H9 (cell line): ENCODE measurements around the gene PROSER1. TPM values are rescaled to one million over a fixed set of nuclear protein-coding genes. Genes with fewer than 3 reads are reported as not detected.
A peak's percentile ranks its signal among the peaks of the same experiment; 100 is the strongest.

ENCODE experiments used
- DNase-seq: peaks from one replicate; pipeline ENCODE4 v3.0.0-alpha.2; 2017
- H2AFZ ChIP-seq: one replicate; pipeline ENCODE4 v1.6.1; 2013; ENCODE audit warnings: mild to moderate bottlenecking, low read length, control low read depth, moderate library complexity
- H2AK5ac ChIP-seq: 2 replicates; pipeline ENCODE4 v1.6.1; 2013; ENCODE audit warnings: low read length, control low read depth, mixed read lengths; ENCODE audit not compliant: insufficient read length
- H2BK120ac ChIP-seq: one replicate; pipeline ENCODE4 v1.6.1; 2013; ENCODE audit warnings: low read depth, mild to moderate bottlenecking, low read length, control low read depth, inconsistent platforms; ENCODE audit not compliant: poor library complexity, severe bottlenecking
- H2BK12ac ChIP-seq: 2 replicates; pipeline ENCODE4 v1.6.1; 2013; ENCODE audit warnings: low read length, control low read depth, mixed read lengths, low read depth; ENCODE audit not compliant: insufficient read length
- H2BK15ac ChIP-seq: 2 replicates; pipeline ENCODE4 v1.6.1; 2013; ENCODE audit warnings: low read depth, low read length, control low read depth
- H2BK20ac ChIP-seq: one replicate; pipeline ENCODE4 v1.6.1; 2013; ENCODE audit warnings: low read depth, mild to moderate bottlenecking, low read length, control low read depth, inconsistent platforms; ENCODE audit not compliant: poor library complexity, severe bottlenecking
- H2BK5ac ChIP-seq: 2 replicates; pipeline ENCODE4 v1.6.1; 2013; ENCODE audit warnings: low read length, control low read depth, mixed read lengths; ENCODE audit not compliant: insufficient read length
- H3K14ac ChIP-seq: 2 replicates; pipeline ENCODE4 v1.6.1; 2013; ENCODE audit warnings: low read length, control low read depth; ENCODE audit not compliant: insufficient read depth
- H3K18ac ChIP-seq: 2 replicates; pipeline ENCODE4 v1.6.1; 2013; ENCODE audit warnings: low read depth, mild to moderate bottlenecking, mixed read lengths, low read length, control low read depth; ENCODE audit not compliant: insufficient read length
- H3K23ac ChIP-seq: 2 replicates; pipeline ENCODE4 v1.6.1; 2013; ENCODE audit warnings: low read length, control low read depth, mixed read lengths, low read depth; ENCODE audit not compliant: insufficient read length
- H3K23me2 ChIP-seq: 2 replicates; pipeline ENCODE4 v1.6.1; 2013; ENCODE audit warnings: low read depth, mild to moderate bottlenecking, mixed read lengths, low read length, control low read depth; ENCODE audit not compliant: insufficient read length, poor library complexity, severe bottlenecking
- H3K27ac ChIP-seq: 2 replicates; pipeline ENCODE4 v1.5.1; 2013; ENCODE audit warnings: low read length, control low read depth, mixed read lengths, low read depth; ENCODE audit not compliant: insufficient read length
- H3K27me3 ChIP-seq: 2 replicates; pipeline ENCODE4 v1.6.1; 2013; ENCODE audit warnings: low read length, control low read depth, inconsistent platforms; ENCODE audit not compliant: insufficient read depth
- H3K4ac ChIP-seq: 2 replicates; pipeline ENCODE4 v1.6.1; 2013; ENCODE audit warnings: low read depth, mild to moderate bottlenecking, control low read depth, inconsistent platforms, low read length, moderate library complexity
- H3K4me1 ChIP-seq: 2 replicates; pipeline ENCODE4 v1.6.1; 2013; ENCODE audit warnings: low read length, control low read depth, inconsistent platforms; ENCODE audit not compliant: insufficient read depth
- H3K4me2 ChIP-seq: 2 replicates; pipeline ENCODE4 v1.6.1; 2013; ENCODE audit warnings: low read length, control low read depth, mixed read lengths; ENCODE audit not compliant: insufficient read length, insufficient read depth
- H3K56ac ChIP-seq: 2 replicates; pipeline ENCODE4 v1.6.1; 2013; ENCODE audit warnings: low read depth, mild to moderate bottlenecking, mixed read lengths, low read length, control low read depth; ENCODE audit not compliant: insufficient read length
- H3K79me1 ChIP-seq: 2 replicates; pipeline ENCODE4 v1.6.1; 2013; ENCODE audit warnings: low read depth, mild to moderate bottlenecking, moderate library complexity, low read length, control low read depth, inconsistent platforms; ENCODE audit not compliant: insufficient read depth, poor library complexity, severe bottlenecking
- H3K79me2 ChIP-seq: 2 replicates; pipeline ENCODE4 v1.6.1; 2013; ENCODE audit warnings: low read length, control low read depth, inconsistent platforms; ENCODE audit not compliant: insufficient read depth
- H3K9ac ChIP-seq: 2 replicates; pipeline ENCODE4 v1.6.1; 2013; ENCODE audit warnings: low read length, control low read depth, mixed read lengths; ENCODE audit not compliant: insufficient read length; ENCODE audit errors: extremely low read depth
- H3K9me3 ChIP-seq: one replicate; pipeline ENCODE4 v1.6.1; 2013; ENCODE audit warnings: low read depth, low read length, inconsistent platforms; ENCODE audit not compliant: control insufficient read depth
- H3T11ph ChIP-seq: one replicate; pipeline ENCODE4 v1.6.1; 2013; ENCODE audit warnings: mild to moderate bottlenecking, low read length, control low read depth, inconsistent platforms
- H4K20me1 ChIP-seq: one replicate; pipeline ENCODE4 v1.6.1; 2013; ENCODE audit not compliant: control insufficient read depth, insufficient read length, insufficient read depth
- H4K5ac ChIP-seq: 2 replicates; pipeline ENCODE4 v1.6.1; 2013; ENCODE audit warnings: low read depth, mild to moderate bottlenecking, mixed read lengths, low read length, control low read depth; ENCODE audit not compliant: insufficient read length
- H4K8ac ChIP-seq: replicated peaks from 2 replicates; pipeline ENCODE4 v1.6.1; 2013; ENCODE audit warnings: low read length, control low read depth, mixed read lengths, low read depth; ENCODE audit not compliant: insufficient read length
- H4K91ac ChIP-seq: 2 replicates; pipeline ENCODE4 v1.6.1; 2013; ENCODE audit warnings: low read depth, mild to moderate bottlenecking, moderate library complexity, mixed read lengths, low read length, control low read depth; ENCODE audit not compliant: insufficient read length
- H3K27ac Mint-ChIP-seq, 3 experiments: 2 replicates in 2 of 3; 3 replicates in 1 of 3; pipeline ENCODE4 v1.8.0; 2020 to 2021; ENCODE audit warnings: mixed read lengths in 3 of 3, mild to moderate bottlenecking in 1 of 3, moderate library complexity in 1 of 3
- H3K27me3 Mint-ChIP-seq: 2 replicates; pipeline ENCODE4 v1.8.0; 2021; ENCODE audit warnings: low read depth, mild to moderate bottlenecking, moderate library complexity, mixed read lengths
- H3K36me3 Mint-ChIP-seq, 3 experiments: 2 replicates in 2 of 3; 3 replicates in 1 of 3; pipeline ENCODE4 v1.8.0; 2020 to 2021; ENCODE audit warnings: low read depth in 3 of 3, mixed read lengths in 3 of 3; ENCODE audit not compliant: insufficient read depth in 1 of 3
- H3K4me1 Mint-ChIP-seq, 2 experiments: 2 replicates each; pipeline ENCODE4 v1.8.0; 2020; ENCODE audit warnings: mixed read lengths in 2 of 2
- H3K4me3 Mint-ChIP-seq, 2 experiments: 2 replicates in 1 of 2; 3 replicates in 1 of 2; pipeline ENCODE4 v1.8.0; 2020 to 2021; ENCODE audit warnings: mild to moderate bottlenecking in 2 of 2, mixed read lengths in 2 of 2, moderate library complexity in 1 of 2
- H3K9me3 Mint-ChIP-seq, 2 experiments: 2 replicates in 1 of 2; 3 replicates in 1 of 2; pipeline ENCODE4 v1.8.0; 2020; ENCODE audit warnings: mild to moderate bottlenecking in 2 of 2, mixed read lengths in 2 of 2, moderate library complexity in 1 of 2
- WGBS: extraction: QIAGEN DNeasy Blood & Tissue Kit; methylation state at CpG from one replicate; pipeline ENCODE4 v1.1.7; 2013; ENCODE audit warnings: missing lambda C conversion rate, low lambda C conversion rate, mixed read lengths; ENCODE audit not compliant: insufficient read length; ENCODE audit errors: extremely low coverage; 5-methylcytosine and 5-hydroxymethylcytosine counted together
- total RNA-seq: library from RNA; stranded (reverse); gene quantifications from 2 replicates; pipeline ENCODE4 v1.2.1, GENCODE V29; 2021
- TF ChIP-seq, protein P1 (sequence below): fragments of 200-600 bp; sonication (generic); conservative IDR thresholded peaks from 3 replicates; pipeline ENCODE4 v1.8.0; 2021; ENCODE audit warnings: antibody characterized with exemption, mild to moderate bottlenecking

Gene PROSER1
- total RNA-seq, 1 experiment from 2014 or later, result 84.6 TPM

DNA sequence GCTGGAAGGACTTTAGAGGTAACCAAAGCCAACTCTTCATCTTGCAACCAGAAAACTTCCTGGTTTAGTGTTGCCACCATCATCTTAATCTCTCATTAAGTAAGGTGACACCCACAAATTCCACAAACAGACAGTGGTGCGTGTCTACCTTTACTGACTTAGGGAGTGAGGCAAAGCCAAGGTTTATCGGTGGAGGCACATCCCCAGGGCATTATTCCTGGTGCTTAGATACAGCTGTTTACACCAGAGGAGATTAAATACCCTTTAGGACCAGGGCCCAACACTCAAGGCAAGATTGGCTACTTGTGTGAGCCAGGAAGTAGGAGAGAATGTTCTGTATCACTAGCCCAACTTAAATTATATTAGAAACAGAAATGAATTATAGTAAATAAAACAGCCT, 56.8 kb downstream of the PROSER1 start:
- peak overlapping the region in 1 of 3 experiments; percentile 69; a peak in 4 of 7 replicates for H3K27ac Mint-ChIP-seq

More for the DNA sequence above, 56.8 kb downstream of the PROSER1 start:
- Histone ChIP-seq H3K23ac (no peak overlapping the region), H2BK20ac (no peak overlapping the region), H2BK12ac (no peak overlapping the region), H2BK5ac (no peak overlapping the region), H4K8ac (no peak overlapping the region), H3K27me3 (no peaks in the 10 kb centered on the region), H3K56ac (no peak overlapping the region), H3K27ac (no peak overlapping the region), H3K4me2 (no peak overlapping the region), H2BK15ac (no peak overlapping the region), H2AK5ac (no peak overlapping the region), H3K4me1 (peaks cover 9% of the 10 kb centered on the region; the same call in 1 of the 2 replicates), H3K14ac (no peak overlapping the region; the same call in 1 of the 2 replicates), H3K23me2 (no peaks in the 10 kb centered on the region), H3K79me1 (no peaks in the 10 kb centered on the region), H4K5ac (no peak overlapping the region), H4K91ac (no peak overlapping the region), H3K9me3 (no peaks in the 10 kb centered on the region), H3T11ph (no peak overlapping the region), H3K79me2 (no peaks in the 10 kb centered on the region), H2AFZ (no peak overlapping the region), H3K18ac (no peak overlapping the region), H3K4ac (no peak overlapping the region), H3K9ac (no peak overlapping the region), H2BK120ac (no peak overlapping the region), H4K20me1 (no peaks in the 10 kb centered on the region)
- H3K36me3 Mint-ChIP-seq, result peaks cover 0 to 13% (median 7%) of the 10 kb centered on the region in 3 experiments
- peaks cover 5 to 20% of the 10 kb centered on the region in 2 experiments for H3K9me3 Mint-ChIP-seq
- no peak overlapping the region for H3K4me3 Mint-ChIP-seq
- DNase-seq, result no peak
- no CpG with 5 or more reads among the region's 2 CpGs for WGBS
- no peaks in the 10 kb centered on the region for H3K27me3 Mint-ChIP-seq
- peaks cover 14 to 22% of the 10 kb centered on the region in 2 experiments for H3K4me1 Mint-ChIP-seq
- TF ChIP-seq, protein P1, sequence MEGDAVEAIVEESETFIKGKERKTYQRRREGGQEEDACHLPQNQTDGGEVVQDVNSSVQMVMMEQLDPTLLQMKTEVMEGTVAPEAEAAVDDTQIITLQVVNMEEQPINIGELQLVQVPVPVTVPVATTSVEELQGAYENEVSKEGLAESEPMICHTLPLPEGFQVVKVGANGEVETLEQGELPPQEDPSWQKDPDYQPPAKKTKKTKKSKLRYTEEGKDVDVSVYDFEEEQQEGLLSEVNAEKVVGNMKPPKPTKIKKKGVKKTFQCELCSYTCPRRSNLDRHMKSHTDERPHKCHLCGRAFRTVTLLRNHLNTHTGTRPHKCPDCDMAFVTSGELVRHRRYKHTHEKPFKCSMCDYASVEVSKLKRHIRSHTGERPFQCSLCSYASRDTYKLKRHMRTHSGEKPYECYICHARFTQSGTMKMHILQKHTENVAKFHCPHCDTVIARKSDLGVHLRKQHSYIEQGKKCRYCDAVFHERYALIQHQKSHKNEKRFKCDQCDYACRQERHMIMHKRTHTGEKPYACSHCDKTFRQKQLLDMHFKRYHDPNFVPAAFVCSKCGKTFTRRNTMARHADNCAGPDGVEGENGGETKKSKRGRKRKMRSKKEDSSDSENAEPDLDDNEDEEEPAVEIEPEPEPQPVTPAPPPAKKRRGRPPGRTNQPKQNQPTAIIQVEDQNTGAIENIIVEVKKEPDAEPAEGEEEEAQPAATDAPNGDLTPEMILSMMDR, result no peak
